ENCODE results near the gene OAT.

OAT gene

GRCh38 chr10:124394583-124394982, 24.1 kb downstream of the OAT start:
- no peak for DNase-seq

DNA sequence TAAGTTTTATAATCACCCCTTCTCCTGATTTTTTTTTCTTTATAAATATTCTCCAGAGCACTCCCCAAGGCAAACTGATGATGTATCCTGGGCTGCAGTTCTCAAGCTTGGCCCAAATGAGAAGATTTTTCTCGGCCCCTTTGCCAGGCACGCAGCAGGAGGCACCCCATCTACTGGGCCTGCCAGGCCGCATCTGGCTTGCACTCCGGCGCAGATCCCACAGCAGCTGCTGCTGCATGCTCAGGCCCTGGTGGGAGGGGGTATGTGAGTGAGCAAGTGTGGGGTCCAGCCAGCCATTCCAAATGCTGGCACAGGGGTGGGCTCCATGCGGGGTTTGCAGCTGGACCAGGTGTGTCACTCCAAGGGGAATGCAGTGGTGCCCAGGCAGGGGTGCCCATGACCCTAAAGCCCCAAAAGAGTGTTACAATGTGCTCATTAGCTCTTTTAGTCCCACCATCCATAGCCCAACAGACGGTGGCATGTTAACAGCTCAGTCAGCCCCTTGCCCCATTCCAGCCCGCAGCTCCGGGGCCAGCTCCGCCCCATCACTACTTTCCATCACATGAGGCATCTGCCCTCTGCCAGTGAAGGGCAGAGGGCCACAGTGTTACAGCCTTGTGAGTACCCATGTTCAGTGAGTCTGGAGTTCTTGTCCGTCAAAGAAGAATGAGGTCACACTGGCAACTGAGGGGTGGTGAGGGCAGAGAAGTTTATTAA, 25.9 kb downstream of the OAT start:
- no peak for DNase-seq

GRCh38 chr10:124390471-124391187, 28.1 kb downstream of the OAT start:
- no peak for DNase-seq

DNA sequence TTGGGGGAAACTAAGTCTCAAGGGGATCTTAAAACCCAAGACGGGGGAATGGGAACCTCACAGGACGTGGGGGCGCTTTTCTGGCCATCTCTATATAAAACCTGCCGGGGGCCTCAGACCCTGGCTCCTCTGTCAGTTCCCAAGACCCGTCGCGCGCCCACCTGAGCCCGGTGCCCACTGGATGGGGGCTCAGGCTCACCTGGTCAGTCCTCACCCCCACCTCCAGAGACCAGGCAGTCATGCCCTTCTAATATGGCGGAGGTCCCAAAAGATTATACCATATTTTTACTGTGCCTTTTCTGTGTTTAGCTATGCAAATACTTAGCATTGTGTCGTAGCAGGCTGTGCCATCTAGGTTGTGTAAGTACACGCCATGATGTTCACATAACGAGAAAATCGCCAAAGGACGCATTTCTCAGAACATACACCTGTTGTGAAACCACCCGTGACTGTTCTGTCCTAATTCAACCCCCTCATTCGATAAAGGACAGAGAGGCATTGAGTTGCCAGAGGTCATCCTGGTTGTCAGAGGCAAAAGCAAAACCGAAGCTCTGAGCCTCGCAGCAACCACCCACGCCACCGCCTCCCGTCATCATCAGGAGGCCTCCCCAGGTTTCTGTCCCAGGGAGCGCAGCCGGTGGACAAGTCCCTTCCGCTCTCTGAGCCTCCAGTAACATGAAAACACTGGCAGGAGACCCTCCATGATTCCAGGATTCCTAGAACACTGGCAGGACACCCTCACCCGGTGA, 28.9 kb downstream of the OAT start:
- DNase-seq: no peak

DNA sequence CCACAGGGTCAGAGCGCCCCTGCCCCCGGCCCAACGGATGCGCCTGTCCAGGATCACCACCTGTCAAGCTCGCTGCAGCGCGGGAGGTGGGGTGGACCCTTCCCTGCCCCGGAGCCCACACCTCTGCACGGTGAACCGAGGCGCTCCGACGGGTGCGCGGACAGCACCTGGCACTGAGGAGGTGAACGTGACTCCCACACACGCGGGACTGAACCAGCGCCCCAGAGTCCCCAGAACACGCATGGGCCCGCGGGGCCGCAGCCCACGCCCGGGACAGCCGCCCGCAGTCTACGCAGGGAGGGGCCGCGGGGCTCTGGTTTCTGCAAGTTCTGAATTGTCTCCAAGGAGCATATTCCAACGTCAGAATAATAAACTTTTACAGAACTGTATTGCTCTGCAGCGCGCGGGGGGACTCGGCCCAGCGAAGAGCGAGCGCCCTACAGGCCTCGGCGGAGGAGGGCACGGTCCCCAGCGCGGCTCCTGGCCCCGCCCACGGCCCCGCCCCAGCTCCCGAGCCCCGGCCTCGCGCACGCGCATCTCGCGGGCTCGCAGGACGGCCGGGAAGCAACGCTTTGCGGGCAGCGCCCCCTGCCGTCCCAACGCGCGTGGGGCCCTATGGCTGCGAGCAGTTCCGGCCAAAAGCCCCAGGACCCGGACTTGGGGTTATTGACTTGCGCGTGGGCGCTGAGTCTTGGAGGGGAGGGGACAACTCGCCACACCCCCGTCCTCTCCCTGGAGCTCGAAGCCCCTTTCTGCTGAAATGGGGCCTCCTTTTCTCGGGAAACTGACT, 29.7 kb downstream of the OAT start:
- DNase-seq: peak; percentile 75

DNA sequence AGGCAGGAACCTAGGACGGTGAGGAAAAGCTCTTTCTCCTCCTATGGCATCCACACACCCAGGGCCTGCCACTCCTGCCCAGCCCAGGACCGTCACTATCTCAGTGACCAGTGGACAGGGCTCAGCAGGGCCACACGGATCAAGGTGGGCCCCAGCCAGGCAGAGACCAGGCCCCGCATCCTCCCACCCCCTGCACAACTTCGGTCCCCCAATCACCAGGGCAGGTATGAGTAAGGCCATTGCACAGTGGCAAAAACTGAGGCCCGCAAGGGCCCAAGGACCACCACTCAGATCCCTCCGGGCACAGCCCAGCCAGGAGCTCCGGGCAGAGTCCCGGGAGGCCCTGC, 30.3 kb downstream of the OAT start:
- DNase-seq: no peak

DNA sequence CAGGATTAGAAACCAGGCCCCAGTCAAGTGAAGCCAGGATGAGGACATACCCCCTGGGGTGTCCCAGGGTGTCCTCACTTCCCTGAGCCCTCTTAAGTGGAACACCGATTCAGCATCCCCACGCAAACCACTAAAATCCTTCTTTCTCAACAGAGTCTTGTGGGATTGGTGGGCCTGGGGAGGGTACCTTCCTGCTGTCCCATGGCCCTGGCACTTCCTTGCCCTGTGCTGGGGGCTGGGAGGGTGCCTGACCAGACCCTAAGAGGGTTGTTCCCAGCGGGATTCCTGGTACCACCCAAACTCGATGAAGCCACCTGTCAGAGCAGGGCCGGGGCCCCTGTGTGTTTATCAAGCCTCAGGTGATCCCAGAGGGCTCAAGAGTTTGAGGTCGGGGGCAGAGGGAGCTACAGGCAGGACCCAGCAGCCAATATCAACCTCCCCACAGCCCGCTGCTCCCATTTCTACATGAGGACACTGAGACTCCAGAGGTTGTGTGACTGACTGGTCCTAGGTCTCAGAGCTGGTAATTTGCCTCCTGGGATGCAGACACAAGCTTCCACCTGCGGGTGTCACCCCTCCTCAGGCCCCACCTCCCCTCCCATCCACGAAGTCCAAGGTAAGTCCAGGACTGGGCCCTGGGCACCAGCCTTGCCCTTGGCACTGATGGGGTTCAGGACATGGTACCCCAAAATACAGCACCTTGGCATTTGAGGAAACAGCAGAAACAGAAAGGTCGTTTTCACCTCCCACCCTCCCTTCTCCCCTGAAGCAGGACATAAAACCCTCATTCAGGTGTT, 31.4 kb downstream of the OAT start:
- no peak for DNase-seq

- DNase-seq: no peak
These were observed 32.3 kb downstream of the OAT start for GRCh38 chr10:124386186-124387077.

DNA sequence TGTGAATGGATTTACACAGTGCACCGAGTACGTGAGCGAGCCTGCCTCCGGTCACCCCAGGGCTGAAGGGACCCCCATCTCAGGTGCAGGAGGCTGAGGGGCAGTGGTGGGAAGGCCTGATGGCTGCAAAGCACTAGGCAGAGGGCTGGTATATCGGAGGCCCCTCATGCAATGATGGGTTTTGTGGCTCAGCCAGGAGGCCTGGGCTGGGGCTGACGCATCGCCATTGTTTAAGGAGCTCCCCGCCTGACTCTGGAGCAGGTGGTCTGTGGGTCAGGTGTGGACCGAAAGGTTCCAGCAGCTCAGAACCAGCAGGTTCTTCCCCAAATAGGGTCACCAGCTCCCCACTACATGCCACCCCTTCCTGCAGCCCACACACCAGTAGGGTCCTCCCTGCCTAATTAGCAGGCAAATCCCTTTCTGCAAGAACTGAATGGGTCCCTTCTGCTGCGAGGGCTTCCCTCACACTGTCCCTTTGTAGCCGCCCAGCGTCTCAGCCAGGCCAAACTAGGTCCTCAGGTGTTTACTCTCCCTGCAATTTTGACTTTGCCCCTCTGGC, 33.0 kb downstream of the OAT start:
- no peak for DNase-seq

DNA sequence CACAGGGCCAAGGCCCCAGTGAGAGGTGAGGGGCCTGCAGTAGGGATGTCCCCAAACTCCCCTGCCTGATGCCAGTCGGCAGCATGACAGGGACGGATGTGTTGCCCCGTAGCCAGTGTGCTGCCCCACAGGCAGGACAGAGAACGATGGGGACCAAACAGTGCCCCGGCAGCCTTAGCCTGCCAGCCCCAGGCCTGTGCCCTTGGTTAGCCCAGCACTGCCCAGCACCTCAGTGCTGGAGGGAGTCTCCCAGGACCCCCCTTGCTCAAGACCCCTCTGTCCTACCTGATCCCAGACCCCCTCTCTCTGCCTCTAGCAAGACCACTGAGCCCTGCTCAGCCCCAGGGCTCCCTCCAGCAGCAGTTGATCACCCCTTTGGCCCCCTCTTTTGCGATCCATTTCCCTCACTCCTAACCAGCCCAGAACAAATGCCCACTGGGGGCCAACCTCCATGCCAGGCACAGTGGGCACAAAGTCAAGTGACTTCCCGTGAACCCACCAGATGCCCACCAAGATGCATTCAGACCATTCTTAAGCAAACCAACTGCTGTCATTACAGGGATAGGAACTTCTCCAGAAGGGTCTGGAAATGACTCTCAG, 34.0 kb downstream of the OAT start:
- DNase-seq: no peak

- DNase-seq: peak; percentile 17
These were observed 34.6 kb downstream of the OAT start for GRCh38 chr10:124384172-124384571.

GRCh38 chr10:124383496-124383895, 35.2 kb downstream of the OAT start:
- DNase-seq: no peak

DNA sequence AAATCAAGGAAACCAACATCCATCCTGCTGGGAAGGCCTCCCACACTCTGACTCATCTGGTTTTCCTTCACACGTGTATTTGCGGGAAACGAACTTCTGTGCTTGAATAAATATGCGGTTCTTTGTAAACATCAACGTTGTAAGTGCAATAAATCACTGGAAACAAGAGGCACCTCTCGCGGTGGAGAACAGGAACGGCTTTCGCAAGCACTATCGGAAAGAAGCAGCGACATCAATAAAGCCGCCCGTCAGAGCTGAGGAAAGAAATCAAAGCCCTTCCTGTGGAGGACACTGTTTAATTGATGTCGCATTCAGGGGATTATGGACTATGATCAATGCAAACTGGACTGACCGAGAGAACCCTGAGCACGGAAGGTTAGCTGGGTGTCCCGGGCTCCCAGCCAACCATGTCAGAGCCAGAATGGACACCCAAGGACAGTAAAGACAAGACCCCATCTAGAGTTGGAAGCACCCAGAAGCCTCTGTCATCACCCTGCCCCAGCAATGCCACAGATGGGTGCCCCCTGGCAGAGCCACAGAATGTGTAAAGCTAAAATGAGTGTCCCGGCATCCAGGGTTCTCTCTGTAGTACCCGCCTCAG, 37.6 kb downstream of the OAT start:
- DNase-seq: no peak

- DNase-seq: no peak
These were observed 38.3 kb downstream of the OAT start for GRCh38 chr10:124380256-124380995.

GRCh38 chr10:124379609-124380193, 39.0 kb downstream of the OAT start:
- no peak for DNase-seq

GRCh38 chr10:124378881-124379471, 39.7 kb downstream of the OAT start:
- no peak for DNase-seq

GRCh38 chr10:124378271-124378670, 40.5 kb downstream of the OAT start:
- DNase-seq: no peak

- DNase-seq: no peak
These were observed 41.6 kb downstream of the OAT start for GRCh38 chr10:124377101-124377500.

GRCh38 chr10:124376411-124376810, 42.3 kb downstream of the OAT start:
- DNase-seq: no peak
